BJ (cell line): ENCODE data around the gene ADSS1. TPM values are rescaled to one million over a fixed set of nuclear protein-coding genes. Genes with fewer than 3 reads are reported as not detected.

Source experiments
- CTCF ChIA-PET: fragments of 350-600 bp; formaldehyde crosslinking; extraction: SDS; loops from one replicate; lab custom pipeline; 2021; ENCODE audit warnings: antibody characterized with exemption, inconsistent platforms; lab: Yijun Ruan, JAX
- POLR2A ChIA-PET: fragments of 300-600 bp; sonication (Branson Sonifier 250); formaldehyde crosslinking; extraction: SDS; loops from one replicate; lab custom pipeline; 2021; ENCODE audit warnings: antibody characterized with exemption; lab: Charles Lee
- DNase-seq: peaks from one replicate; pipeline ENCODE4 v3.0.0-alpha.2; 2011; ENCODE audit warnings: low read depth
- H3K27me3 ChIP-seq: 2 replicates; pipeline ENCODE4 v1.6.0; 2011; ENCODE audit warnings: low read length; ENCODE audit not compliant: control insufficient read depth, insufficient read depth
- H3K36me3 ChIP-seq: 2 replicates; pipeline ENCODE4 v1.5.1; 2011; ENCODE audit warnings: low read length; ENCODE audit not compliant: control insufficient read depth, insufficient read depth
- H3K4me3 ChIP-seq: 2 replicates; pipeline ENCODE4 v1.5.1; 2011; ENCODE audit warnings: low read depth, mild to moderate bottlenecking, control low read depth, low read length
- CTCF ChIP-seq: IDR thresholded peaks from 2 replicates; pipeline ENCODE4 v1.5.1; 2011; ENCODE audit warnings: low read depth, mild to moderate bottlenecking, control low read depth, inconsistent platforms, low read length, moderate library complexity; ENCODE audit not compliant: insufficient read depth
- polyA plus RNA-seq: library from polyadenylated mRNA; depleted of rRNA; stranded (reverse); fragments of >200 nt; gene quantifications from 2 replicates; pipeline ENCODE4 v1.2.3, GENCODE V29; 2011

The ADSS1 gene
- polyA plus RNA-seq, 1 experiment = 4.5 TPM

GRCh38 chr14:104771918-104772706 lies 48.1 kb downstream of the ADSS1 start:
- no peak for TF ChIP-seq CTCF
- Histone ChIP-seq H3K4me3 (no peak overlapping the region), H3K27me3 (no peaks in the 10 kb centered on the region), H3K36me3 (peaks cover 44% of the 10 kb centered on the region)
- no peak for DNase-seq
- POLR2A ChIA-PET = no interaction called here
- CTCF ChIA-PET = interaction anchor here (1.0 to 6.3 kb wide), 4 partner anchors 9 to 55 kb away, joined by 3 to 76 read pairs (median 19); no protein-coding TSS in a partner anchor

- POLR2A ChIA-PET = no interaction called here
- TF ChIP-seq CTCF = no peak
- DNase-seq = no peak
- CTCF ChIA-PET = interaction anchor here (1.1 kb wide), 1 partner anchor 20 kb away, joined by 3 read pairs; the partner anchor contains the start of gene SIVA1
- Histone ChIP-seq H3K36me3 (peaks cover 44% of the 10 kb centered on the region), H3K4me3 (no peak overlapping the region), H3K27me3 (no peaks in the 10 kb centered on the region)
Observed at GRCh38 chr14:104772707-104773504, 48.9 kb downstream of the ADSS1 start.

- peaks cover 44% of the 10 kb centered on the region for H3K36me3 ChIP-seq
- POLR2A ChIA-PET = no interaction called here
Observed at GRCh38 chr14:104773505-104774452, 49.8 kb downstream of the ADSS1 start.

GRCh38 chr14:104774453-104775072 lies 50.5 kb downstream of the ADSS1 start:
- Histone ChIP-seq H3K36me3 (peaks cover 48% of the 10 kb centered on the region), H3K4me3 (no peak overlapping the region), H3K27me3 (no peaks in the 10 kb centered on the region)
- DNase-seq = no peak
- ChIA-PET CTCF (interaction anchor here (0.6 to 1.5 kb wide), 3 partner anchors 11 to 52 kb away, joined by 3 to 4 read pairs (median 3); no protein-coding TSS in a partner anchor), POLR2A (no interaction called here)
- no peak for TF ChIP-seq CTCF

More at GRCh38 chr14:104773505-104774452, 49.8 kb downstream of the ADSS1 start:
- Histone ChIP-seq H3K4me3 (no peak overlapping the region), H3K27me3 (no peaks in the 10 kb centered on the region)
- no peak for TF ChIP-seq CTCF
- CTCF ChIA-PET = interaction anchor here (1.1 kb wide), 1 partner anchor 21 kb away, joined by 3 read pairs; the partner anchor contains the start of gene SIVA1
- DNase-seq = no peak
